H1 (cell line): ENCODE measurements around the gene TPRN.

Experiments
- EGR1 ChIP-seq: IDR thresholded peaks from 2 replicates; pipeline ENCODE4 v1.6.1; 2011; ENCODE audit warnings: low read depth, low read length, borderline replicate concordance
- EZH2 ChIP-seq: fragments of 200-600 bp; sonication (generic); IDR thresholded peaks from 2 replicates; pipeline ENCODE4 v1.7.1; 2012; ENCODE audit warnings: low read depth, mild to moderate bottlenecking, moderate library complexity, low read length, inconsistent platforms; ENCODE audit not compliant: severe bottlenecking
- RFX5 ChIP-seq: IDR thresholded peaks from 2 replicates; pipeline ENCODE4 v1.6.1; 2011; ENCODE audit warnings: low read depth, low read length, improper control_type of control experiment, borderline replicate concordance
- TF ChIP-seq, protein P1 (sequence below), 3 experiments: IDR thresholded peaks; 1 replicate in 2 of 3; 2 replicates in 1 of 3; pipeline versions ENCODE4 v1.5.1 to v1.6.1; 2011; ENCODE audit warnings: low read length in 3 of 3, mild to moderate bottlenecking in 3 of 3, inconsistent platforms in 2 of 3, low read depth in 1 of 3, moderate library complexity in 1 of 3; ENCODE audit not compliant: insufficient read depth in 1 of 3; ENCODE audit errors: control extremely low read depth in 1 of 3

DNA sequence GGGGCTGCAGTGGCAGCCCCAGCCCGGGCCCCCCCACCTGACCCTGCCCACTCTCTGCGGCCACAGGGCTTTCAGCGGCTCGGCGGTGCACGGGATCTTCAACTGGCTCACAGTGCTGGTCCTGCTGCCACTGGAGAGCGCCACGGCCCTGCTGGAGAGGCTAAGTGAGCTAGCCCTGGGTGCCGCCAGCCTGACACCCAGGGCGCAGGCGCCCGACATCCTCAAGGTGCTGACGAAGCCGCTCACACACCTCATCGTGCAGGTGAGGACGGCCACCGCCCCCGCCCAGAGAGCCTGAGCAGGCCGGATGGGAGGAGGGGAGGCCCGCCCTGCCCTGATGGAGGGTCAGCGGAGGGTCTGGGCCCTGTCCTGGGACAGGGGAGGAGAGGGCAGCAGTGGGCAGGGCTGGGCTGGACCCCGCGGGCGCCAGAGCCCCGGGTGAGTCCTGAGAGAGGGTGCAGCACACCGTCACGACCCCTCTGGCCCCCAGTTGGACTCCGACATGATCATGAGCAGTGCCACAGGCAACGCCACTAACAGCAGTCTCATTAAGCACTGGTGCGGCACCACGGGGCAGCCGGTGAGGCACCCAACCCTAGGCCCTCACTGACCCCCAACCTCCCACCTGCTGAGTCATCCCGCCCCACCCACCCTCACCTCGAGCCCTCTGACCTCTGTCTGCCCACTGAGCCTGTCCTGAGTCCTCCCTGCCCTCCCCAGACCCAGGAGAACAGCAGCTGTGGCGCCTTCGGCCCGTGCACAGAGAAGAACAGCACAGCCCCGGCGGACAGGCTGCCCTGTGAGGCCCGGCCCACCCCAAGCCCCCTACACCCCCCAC lies 32.8 kb upstream of the TPRN start:
- no peak for TF ChIP-seq EGR1
- no peak for TF ChIP-seq EZH2
- TF ChIP-seq, protein P1, sequence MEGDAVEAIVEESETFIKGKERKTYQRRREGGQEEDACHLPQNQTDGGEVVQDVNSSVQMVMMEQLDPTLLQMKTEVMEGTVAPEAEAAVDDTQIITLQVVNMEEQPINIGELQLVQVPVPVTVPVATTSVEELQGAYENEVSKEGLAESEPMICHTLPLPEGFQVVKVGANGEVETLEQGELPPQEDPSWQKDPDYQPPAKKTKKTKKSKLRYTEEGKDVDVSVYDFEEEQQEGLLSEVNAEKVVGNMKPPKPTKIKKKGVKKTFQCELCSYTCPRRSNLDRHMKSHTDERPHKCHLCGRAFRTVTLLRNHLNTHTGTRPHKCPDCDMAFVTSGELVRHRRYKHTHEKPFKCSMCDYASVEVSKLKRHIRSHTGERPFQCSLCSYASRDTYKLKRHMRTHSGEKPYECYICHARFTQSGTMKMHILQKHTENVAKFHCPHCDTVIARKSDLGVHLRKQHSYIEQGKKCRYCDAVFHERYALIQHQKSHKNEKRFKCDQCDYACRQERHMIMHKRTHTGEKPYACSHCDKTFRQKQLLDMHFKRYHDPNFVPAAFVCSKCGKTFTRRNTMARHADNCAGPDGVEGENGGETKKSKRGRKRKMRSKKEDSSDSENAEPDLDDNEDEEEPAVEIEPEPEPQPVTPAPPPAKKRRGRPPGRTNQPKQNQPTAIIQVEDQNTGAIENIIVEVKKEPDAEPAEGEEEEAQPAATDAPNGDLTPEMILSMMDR (IDR thresholded peaks at IDR 0.05; ENCODE audit: control extremely low read depth in 1 of 3, insufficient read depth in 1 of 3, low read depth in 1 of 3, low read length in 3 of 3): no peak
- no peak for TF ChIP-seq RFX5
